Measurements from ENCODE around the gene MAP1A.
A peak's percentile ranks its signal among the peaks of the same experiment; 100 is the strongest.

Gene MAP1A

DNA sequence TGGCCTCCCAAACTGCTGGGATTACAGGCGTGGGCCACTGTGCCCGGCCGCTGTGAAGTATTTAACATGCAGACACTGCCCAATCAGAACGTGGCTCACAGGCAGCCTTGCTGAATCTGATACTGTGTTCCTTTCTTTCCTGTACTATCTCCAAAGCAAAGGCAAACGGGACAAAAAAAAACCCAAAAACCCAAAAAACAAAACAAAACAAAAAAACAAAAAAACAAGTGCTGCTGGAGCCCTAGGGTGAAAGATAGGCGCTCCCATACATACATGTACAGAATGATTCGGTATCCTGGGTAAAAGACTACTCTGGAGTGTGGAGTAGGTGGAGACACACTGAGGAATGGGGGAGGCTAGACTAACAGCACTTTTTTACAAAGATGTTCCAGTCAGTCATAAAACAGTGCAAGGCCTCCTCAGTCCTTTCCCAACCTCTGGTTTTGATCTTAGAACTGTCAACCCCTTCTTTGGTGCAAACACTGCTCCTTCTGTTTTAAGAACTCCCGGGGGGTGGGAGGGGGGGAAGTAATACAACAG lies 7.7 kb upstream of the MAP1A start:
- peak overlapping the region; percentile 60 for H3K4me3 ChIP-seq (ENCODE audit: low read depth, low read length)

DNA sequence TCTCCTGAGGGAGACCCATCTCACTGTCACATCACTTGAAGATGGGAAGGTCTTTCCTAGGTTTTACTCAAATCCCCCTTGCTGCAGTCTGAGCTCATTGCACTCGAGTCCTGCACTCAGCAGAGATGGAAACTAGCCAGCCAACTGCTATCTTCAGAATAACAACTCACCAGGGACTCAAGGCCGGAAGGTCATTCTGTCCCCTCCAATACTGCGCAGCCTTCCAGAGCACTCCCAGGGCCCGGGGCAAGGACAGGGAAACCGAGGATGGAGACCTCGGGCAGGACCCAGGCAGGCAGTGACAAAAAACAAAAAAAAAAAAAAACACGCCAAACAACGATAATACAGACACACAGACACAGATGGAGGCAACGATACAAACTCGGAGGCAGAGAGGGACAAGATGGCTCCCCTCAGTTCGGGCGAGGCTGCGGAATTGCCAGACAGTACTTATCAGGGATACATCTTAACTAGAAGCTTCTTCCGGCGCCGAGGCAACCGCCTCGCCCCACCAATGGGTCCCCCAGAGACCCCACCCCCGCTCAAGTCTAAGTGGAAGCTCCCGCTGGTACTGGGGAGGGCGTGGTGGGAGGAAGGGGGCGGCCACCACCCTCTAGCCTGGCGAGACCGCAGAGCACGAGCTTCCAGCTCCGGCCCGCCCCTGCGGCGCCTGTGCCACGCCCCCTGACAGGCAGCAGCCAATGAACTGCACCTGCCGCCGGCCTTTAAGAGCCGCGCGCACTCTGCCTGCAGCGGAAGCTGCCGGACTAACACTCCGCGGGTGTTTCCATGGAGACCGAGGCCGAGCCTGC lies 7.0 kb upstream of the MAP1A start:
- peak overlapping the region; percentile 60 for H3K4me3 ChIP-seq (ENCODE audit: low read depth, low read length)
- peak; percentile 97 for DNase-seq (ENCODE audit: low read depth)

More for the DNA sequence above, 7.7 kb upstream of the MAP1A start:
- no peak for DNase-seq (ENCODE audit: low read depth)

DNA sequence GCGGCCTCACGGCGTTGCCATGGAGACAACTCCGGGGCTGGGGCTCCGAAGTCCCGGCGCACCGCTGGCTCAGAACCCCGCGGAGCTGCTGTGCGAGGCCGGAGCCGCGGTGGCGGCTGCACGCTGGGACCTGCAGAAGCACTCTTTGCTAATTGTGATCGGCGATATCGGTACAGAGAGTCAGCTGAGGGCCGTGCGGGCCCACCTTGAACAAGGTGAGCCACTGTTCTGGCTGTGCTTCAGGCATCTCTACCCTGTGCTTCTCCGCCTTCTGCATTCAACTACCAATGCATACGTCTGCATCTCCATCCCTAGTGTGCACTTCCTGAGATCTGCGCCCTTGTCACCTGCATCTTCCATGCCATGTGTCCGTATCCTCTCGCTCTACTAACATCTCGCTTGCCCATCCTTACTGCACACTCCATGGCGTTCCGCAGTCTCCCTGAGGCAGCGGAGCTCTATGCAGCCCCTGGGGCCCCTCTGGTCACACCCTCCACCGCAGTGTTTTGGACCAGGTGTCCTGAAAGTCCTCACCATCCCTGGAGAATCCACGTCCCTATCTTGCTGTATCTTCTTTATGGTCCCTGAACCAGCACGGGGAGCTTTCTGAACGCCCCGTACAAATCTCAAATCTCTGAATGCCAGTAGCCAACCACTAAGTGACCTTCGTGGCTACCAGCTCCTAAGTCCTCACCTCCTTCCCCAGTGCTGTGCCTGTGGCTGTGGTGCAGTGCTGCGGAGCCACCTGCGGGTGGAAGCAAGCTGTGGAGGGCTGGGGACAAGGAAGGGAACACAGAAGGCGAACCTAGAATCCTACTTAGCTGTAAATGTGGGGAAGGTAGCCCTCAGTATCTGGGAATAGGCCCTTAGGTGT lies 6.2 kb upstream of the MAP1A start:
- DNase-seq (ENCODE audit: low read depth) = no peak

DNA sequence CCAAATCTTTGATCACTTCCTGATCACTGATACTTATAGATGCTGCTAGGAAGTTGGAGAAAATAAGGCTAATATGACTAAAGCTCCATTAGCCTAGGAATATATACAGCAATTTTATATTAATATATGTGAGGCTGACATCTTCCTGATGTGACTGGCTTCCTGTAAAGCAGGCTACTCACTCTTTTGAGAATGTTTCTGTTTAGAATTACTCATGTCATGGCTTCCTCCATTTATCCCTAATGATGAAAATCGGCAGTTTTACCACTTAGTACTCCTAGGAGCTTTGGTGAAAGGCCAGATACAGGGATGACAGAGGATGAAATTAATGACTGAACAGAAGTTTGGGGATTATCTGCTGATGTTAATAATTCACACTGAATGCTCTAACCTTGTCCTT lies 3.9 kb upstream of the MAP1A start:
- H3K4me3 ChIP-seq (ENCODE audit: low read depth, low read length) = no peak overlapping the region
- DNase-seq (ENCODE audit: low read depth) = no peak

More for the DNA sequence above, 6.2 kb upstream of the MAP1A start:
- H3K4me3 ChIP-seq (ENCODE audit: low read depth, low read length) = peak overlapping the region; percentile 60

DNA sequence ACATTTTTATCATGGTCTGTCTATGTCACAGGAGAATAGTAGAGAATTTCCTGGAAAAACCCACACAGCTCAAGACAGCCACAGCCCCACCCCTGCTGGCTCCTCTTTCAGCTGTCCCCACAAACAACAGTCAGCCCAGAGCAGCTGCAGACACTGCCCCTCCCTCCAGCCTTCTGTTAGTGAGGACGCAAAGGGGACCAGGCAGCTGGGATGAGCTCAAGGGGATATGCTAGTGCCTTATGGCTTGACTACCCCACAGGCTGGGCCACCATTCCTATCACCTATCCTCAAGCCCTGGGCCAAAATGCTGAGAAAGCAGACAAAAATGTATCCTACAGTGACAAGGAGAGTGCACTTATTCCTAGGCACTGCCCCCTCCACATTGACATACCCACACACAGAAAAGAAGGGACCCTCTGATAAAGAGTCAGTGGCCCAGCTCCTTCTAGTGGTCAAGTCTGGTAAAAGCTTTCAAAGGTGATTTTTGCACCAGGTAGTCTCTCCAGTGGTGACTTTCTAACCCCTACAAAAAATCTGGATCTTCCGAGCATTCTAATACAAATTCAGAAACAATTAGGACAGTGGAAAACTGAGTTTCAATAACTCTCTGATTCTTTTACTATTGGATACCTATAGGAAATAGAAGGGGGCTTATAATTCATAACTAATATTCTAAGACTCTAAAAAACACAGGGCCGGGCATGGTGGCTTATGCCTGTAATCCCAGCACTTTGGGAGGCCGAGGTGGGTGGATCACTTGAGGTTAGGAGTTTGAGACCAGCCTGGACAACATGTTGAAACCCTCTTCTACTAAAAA lies 3.0 kb upstream of the MAP1A start:
- peak; percentile 38 for DNase-seq (ENCODE audit: low read depth)
- no peak overlapping the region for H3K4me3 ChIP-seq (ENCODE audit: low read depth, low read length)

DNA sequence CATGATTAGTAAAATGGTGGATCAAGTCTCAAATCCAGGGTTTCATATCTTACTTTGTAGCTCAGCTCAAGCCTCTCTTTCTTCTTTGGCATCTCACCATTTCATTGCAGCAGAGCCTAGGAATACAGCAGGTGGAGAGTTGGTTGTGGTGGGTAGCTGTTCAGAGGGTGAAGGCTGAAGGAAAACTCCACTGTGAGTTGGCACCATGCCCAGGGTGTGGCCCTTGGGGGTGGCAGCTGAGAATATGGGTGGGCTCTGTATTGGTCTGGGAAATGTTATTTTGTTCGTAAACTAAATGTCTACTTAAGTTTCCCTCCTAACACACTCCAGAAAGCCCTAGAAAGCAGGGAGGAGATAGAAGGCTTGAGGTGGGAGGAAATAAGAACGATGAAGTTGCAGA lies 1.7 kb upstream of the MAP1A start:
- DNase-seq (ENCODE audit: low read depth) = no peak
- H3K4me3 ChIP-seq (ENCODE audit: low read depth, low read length) = no peak overlapping the region

DNA sequence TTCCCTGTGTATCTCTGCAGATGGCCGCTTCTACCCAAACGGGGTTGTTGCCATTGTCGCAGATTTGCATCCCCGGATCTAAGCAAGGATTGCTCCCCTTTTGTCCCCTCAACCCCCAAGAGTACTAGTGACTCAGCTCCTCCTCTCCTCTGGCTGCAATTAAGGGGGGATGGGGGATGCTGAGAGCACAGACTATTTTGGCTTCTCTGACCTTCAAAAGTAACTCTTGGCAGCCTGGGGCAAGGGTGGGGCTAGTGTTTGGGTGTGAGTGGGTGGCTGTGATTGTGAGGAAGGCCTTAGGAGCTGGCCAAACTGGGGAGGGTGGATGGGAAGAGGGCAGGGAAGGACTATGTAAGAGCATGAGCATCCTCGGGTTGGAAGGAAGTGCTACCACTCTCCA lies 1.2 kb upstream of the MAP1A start:
- H3K4me3 ChIP-seq (ENCODE audit: low read depth, low read length) = peak overlapping the region; percentile 62
- no peak for DNase-seq (ENCODE audit: low read depth)

DNA sequence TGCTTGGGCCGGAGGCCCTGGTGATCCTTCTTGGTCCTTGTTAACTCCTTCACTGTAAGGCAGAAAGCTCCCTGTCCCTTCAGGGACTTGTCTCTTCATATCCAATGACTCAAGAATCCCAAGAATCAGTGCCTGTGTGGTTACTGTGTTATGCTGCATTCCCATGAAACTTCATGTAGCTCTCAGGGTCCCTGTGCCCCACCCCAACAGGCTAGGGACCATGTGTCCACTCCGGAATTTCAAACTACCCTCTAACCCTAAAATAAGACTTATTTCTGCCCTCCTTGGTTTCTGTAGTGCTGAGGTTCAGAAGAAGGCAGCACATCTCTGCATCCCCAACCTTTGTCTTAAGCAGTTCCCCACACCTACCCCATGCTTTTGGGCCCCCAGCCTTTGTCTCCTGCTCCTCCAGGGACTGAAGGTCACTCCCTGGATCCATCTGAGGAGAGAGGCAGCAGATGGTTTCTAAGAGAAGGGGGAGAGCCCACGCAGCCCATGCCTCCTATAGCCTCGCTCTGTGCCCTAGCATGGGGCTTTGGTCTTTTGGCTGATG lies 531 bp upstream of the MAP1A start:
- peak; percentile 39 for DNase-seq (ENCODE audit: low read depth)

DNA sequence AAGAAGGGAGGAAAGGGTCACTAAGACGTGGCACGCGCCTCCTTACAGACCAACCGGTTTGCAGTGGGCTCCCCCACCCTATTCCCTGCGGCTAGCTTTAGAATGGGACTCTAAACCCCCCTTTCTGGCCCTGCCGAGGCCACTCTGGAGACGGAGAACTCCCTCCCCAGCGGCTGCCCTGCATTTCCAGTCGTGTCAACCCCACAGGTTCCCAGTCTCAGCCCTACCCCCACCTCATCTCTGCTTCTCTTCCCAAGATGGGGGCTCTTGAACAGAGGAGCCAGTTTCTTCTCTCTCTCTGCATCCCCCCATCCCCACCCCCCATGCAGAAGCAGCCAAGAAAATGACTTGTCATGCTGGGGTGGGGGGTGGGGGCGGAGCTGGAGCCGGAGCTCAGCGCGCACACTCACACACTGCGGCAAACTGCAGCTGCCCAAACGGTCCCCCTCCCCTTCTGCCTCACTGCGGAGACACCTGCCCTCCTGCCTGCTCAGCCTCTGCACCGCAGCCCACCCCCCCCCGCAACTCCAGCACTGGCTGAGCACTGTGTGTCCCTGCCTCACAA lies 871 bp downstream of the MAP1A start:
- peak; percentile 34 for DNase-seq (ENCODE audit: low read depth)
- peak overlapping the region; percentile 62 for H3K4me3 ChIP-seq (ENCODE audit: low read depth, low read length)

More for the DNA sequence above, 531 bp upstream of the MAP1A start:
- H3K4me3 ChIP-seq (ENCODE audit: low read depth, low read length) = peak overlapping the region; percentile 62

DNA sequence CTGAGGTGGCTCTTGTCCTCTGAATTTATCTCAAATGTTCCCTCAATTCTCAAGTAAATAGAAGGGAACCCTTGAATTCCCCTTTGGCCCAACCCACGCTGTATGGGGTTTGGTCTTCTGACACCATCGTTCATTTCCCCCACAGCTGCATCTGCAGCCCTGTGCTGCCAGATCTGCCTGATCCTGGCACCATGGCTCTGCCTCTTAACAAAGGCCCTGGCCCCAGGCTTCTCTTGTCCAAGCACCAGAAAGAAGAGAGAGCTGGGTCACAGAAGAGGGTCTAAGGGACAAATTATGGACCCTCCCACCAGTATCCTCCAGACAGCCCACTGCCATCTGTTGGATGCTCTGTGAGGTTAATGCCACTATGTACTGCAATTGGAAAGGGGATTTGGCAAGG lies 1.8 kb downstream of the MAP1A start:
- DNase-seq (ENCODE audit: low read depth) = no peak
- peak overlapping the region; percentile 62 for H3K4me3 ChIP-seq (ENCODE audit: low read depth, low read length)

DNA sequence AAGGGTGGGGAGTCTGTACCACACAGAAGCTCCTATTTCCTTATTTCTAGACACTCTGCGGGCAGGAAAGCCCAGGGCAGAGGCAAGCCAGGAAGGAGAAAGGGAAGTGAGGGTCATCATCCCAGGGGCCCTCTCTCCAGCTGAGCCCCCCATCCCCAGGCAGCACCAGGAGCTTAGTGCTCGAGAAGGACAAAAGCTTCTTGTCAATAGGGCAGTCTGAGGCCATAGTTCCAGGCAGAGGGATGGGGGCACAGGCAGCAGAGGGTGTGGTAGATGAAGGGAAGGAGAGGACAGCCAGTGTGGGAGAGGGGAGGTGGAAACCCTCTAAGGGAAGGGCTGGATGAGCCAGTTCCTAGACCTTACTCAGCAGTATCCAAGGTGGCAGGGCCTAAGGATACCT lies 2.7 kb downstream of the MAP1A start:
- H3K4me3 ChIP-seq (ENCODE audit: low read depth, low read length) = no peak overlapping the region
- no peak for DNase-seq (ENCODE audit: low read depth)

DNA sequence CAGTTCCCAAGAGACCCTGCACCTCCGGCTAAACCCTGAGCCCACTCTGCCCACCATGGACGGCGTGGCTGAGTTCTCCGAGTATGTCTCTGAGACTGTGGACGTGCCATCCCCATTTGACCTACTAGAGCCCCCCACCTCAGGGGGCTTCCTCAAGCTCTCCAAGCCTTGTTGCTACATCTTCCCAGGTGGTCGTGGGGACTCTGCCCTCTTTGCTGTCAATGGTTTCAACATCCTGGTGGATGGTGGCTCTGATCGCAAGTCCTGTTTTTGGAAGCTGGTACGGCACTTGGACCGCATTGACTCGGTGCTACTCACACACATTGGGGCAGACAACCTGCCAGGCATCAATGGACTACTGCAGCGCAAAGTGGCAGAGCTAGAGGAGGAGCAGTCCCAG lies 4.0 kb downstream of the MAP1A start:
- no peak for DNase-seq (ENCODE audit: low read depth)
- no peak overlapping the region for H3K4me3 ChIP-seq (ENCODE audit: low read depth, low read length)

DNA sequence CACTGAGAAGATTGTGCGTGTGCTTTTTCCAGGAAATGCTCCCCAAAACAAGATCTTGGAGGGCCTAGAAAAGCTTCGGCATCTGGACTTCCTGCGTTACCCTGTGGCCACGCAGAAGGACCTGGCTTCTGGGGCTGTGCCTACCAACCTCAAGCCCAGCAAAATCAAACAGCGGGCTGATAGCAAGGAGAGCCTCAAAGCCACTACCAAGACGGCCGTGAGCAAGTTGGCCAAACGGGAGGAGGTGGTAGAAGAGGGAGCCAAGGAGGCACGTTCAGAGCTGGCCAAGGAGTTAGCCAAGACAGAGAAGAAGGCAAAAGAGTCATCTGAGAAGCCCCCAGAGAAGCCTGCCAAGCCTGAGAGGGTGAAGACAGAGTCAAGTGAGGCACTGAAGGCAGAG lies 4.8 kb downstream of the MAP1A start:
- DNase-seq (ENCODE audit: low read depth) = no peak
- no peak overlapping the region for H3K4me3 ChIP-seq (ENCODE audit: low read depth, low read length)

DNA sequence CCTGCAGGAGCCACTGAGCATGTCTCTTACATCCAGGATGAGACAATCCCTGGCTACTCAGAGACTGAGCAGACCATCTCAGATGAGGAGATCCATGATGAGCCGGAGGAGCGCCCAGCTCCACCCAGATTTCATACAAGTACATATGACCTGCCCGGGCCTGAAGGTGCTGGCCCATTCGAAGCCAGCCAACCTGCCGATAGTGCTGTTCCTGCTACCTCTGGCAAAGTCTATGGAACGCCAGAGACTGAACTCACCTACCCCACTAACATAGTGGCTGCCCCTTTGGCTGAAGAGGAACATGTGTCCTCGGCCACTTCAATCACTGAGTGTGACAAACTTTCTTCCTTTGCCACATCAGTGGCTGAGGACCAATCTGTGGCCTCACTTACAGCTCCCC lies 6.2 kb downstream of the MAP1A start:
- DNase-seq (ENCODE audit: low read depth) = no peak
- H3K4me3 ChIP-seq (ENCODE audit: low read depth, low read length) = no peak overlapping the region

DNA sequence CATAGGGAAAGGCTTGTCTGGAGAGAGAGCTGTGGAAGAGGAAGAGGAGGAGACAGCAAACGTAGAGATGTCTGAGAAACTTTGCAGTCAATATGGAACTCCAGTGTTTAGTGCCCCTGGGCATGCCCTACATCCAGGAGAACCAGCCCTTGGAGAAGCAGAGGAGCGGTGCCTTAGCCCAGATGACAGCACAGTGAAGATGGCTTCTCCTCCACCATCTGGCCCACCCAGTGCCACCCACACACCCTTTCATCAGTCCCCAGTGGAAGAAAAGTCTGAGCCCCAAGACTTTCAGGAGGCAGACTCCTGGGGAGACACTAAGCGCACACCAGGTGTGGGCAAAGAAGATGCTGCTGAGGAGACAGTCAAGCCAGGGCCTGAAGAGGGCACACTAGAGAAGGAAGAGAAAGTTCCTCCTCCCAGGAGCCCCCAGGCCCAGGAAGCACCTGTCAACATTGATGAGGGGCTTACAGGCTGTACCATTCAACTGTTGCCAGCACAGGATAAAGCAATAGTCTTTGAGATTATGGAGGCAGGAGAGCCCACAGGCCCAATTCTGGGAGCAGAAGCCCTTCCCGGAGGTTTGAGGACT lies 6.9 kb downstream of the MAP1A start:
- no peak overlapping the region for H3K4me3 ChIP-seq (ENCODE audit: low read depth, low read length)
- no peak for DNase-seq (ENCODE audit: low read depth)

DNA sequence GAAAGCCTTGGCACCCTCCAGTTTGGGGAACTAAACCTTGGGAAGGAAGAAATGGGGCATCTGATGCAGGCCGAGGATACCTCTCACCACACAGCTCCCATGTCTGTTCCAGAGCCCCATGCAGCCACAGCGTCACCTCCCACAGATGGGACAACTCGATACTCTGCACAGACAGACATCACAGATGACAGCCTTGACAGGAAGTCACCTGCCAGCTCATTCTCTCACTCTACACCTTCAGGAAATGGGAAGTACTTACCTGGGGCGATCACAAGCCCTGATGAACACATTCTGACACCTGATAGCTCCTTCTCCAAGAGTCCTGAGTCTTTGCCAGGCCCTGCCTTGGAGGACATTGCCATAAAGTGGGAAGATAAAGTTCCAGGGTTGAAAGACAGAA lies 7.7 kb downstream of the MAP1A start:
- H3K4me3 ChIP-seq (ENCODE audit: low read depth, low read length) = no peak overlapping the region
- DNase-seq (ENCODE audit: low read depth) = no peak

DNA sequence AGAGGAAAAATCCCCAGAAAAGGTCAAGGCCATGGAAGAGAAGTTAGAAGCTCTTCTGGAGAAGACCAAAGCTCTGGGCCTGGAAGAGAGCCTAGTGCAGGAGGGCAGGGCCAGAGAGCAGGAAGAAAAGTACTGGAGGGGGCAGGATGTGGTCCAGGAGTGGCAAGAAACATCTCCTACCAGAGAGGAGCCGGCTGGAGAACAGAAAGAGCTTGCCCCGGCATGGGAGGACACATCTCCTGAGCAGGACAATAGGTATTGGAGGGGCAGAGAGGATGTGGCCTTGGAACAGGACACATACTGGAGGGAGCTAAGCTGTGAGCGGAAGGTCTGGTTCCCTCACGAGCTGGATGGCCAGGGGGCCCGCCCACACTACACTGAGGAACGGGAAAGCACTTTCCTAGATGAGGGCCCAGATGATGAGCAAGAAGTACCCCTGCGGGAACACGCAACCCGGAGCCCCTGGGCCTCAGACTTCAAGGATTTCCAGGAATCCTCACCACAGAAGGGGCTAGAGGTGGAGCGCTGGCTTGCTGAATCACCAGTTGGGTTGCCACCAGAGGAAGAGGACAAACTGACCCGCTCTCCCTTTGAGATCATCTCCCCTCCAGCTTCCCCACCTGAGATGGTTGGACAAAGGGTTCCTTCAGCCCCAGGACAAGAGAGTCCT lies 9.0 kb downstream of the MAP1A start:
- no peak for DNase-seq (ENCODE audit: low read depth)
- no peak overlapping the region for H3K4me3 ChIP-seq (ENCODE audit: low read depth, low read length)

All from skeletal muscle cell (primary cell).